Loucy (cell line): ENCODE data around the gene KRT31.

Source experiments
- CTCF ChIP-seq: fragments of 200-600 bp; sonication (generic); conservative IDR thresholded peaks from 2 replicates; pipeline ENCODE4 v1.5.1; 2014; ENCODE audit warnings: mild to moderate bottlenecking, antibody characterized with exemption, low read length
- EZH2phosphoT487 ChIP-seq: fragments of 200-600 bp; IDR thresholded peaks from 2 replicates; pipeline ENCODE4 v1.6.1; 2018; ENCODE audit warnings: antibody characterized with exemption, mild to moderate bottlenecking, moderate library complexity, borderline replicate concordance

DNA sequence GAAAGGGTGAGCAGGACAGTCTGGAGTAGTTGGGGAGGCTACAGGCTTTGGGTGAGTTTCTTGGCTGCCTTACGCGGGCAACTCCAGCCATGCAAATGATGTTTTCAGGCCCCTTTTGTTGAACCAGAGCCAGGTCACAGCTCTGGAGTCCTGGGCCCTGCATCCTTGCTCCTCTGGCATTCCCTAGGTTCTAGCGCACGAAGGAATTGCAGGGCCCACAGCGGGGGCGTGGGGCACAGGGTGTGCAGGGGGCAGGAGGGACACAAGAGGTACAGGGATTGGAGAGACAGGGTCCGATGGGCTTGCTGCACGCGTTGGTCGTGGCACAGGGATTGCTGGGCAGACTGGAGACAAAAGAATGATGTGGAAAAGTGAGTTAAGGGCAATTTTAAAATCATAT is 3.6 kb downstream of the KRT31 start:
- TF ChIP-seq CTCF: no peak
- TF ChIP-seq EZH2phosphoT487: no peak
